SU-DHL-6 (cell line): ENCODE data around the gene ITGA1.

Experiments used
- H2AFZ ChIP-seq: fragments of 200-600 bp; sonication (generic); 2 replicates; pipeline ENCODE4 v1.6.1; 2014; ENCODE audit warnings: low read depth, mild to moderate bottlenecking, moderate library complexity, mixed read lengths, antibody characterized with exemption, low read length; ENCODE audit not compliant: severe bottlenecking
- H3F3A ChIP-seq: fragments of 200-600 bp; shearing (Covaris generic); 2 replicates; pipeline ENCODE4 v1.6.0; 2016; ENCODE audit warnings: antibody characterized with exemption, mild to moderate bottlenecking; ENCODE audit not compliant: insufficient read depth
- H3K27ac ChIP-seq: fragments of 200-600 bp; sonication (generic); 2 replicates; pipeline ENCODE4 v1.5.1; 2016; ENCODE audit warnings: low read depth, mild to moderate bottlenecking, low read length, moderate library complexity, mixed read lengths
- H3K27me3 ChIP-seq: fragments of 200-600 bp; sonication (generic), shearing (Covaris generic); 2 replicates; pipeline ENCODE4 v1.6.0; 2014; ENCODE audit warnings: mild to moderate bottlenecking, low read length
- H3K36me3 ChIP-seq: fragments of 200-600 bp; sonication (generic); 2 replicates; pipeline ENCODE4 v1.6.1; 2014; ENCODE audit warnings: mild to moderate bottlenecking, low read length, mixed read lengths
- H3K4me2 ChIP-seq: fragments of 300-600, 200-600 bp; shearing (Covaris generic), sonication (generic); 2 replicates; pipeline ENCODE4 v1.6.0; 2014; ENCODE audit warnings: low read length, low read depth, mild to moderate bottlenecking; ENCODE audit not compliant: poor library complexity, severe bottlenecking
- H3K4me3 ChIP-seq: fragments of 200-600 bp; sonication (generic); 2 replicates; pipeline ENCODE4 v1.5.1; 2014; ENCODE audit warnings: antibody characterized with exemption, low read length, mild to moderate bottlenecking, mixed read lengths; ENCODE audit not compliant: insufficient read depth, poor library complexity, severe bottlenecking
- H3K79me2 ChIP-seq: fragments of 200-600 bp; sonication (generic); 2 replicates; pipeline ENCODE4 v1.6.1; 2014; ENCODE audit warnings: mild to moderate bottlenecking, low read length, moderate library complexity; ENCODE audit not compliant: insufficient read depth
- H3K9ac ChIP-seq: fragments of 200-600 bp; sonication (generic); 2 replicates; pipeline ENCODE4 v1.7.0; 2014; ENCODE audit warnings: mild to moderate bottlenecking, low read length
- H3K9me2 ChIP-seq: fragments of 200-600 bp; sonication (generic); replicated peaks from 2 replicates; pipeline ENCODE4 v1.6.1; 2014; ENCODE audit warnings: low read length; ENCODE audit not compliant: insufficient read depth
- H3K9me3 ChIP-seq: fragments of 200-600 bp; sonication (generic); 2 replicates; pipeline ENCODE4 v1.6.1; 2014; ENCODE audit warnings: low read length, mixed read lengths; ENCODE audit not compliant: insufficient read depth
- H4K20me1 ChIP-seq: fragments of 200-600 bp; sonication (generic); 2 replicates; pipeline ENCODE4 v1.6.1; 2014; ENCODE audit warnings: low read depth, mild to moderate bottlenecking, antibody characterized with exemption, low read length, moderate library complexity, mixed read lengths
- EZH2phosphoT487 ChIP-seq: fragments of 200-600 bp; sonication (generic), shearing (Covaris generic); conservative IDR thresholded peaks from 2 replicates; pipeline ENCODE4 v1.6.1; 2018; ENCODE audit warnings: mild to moderate bottlenecking, antibody characterized with exemption, low read length, moderate library complexity, mixed read lengths
- TF ChIP-seq, protein P1 (sequence below): fragments of 200-600 bp; sonication (generic); IDR thresholded peaks from one replicate; pipeline ENCODE4 v1.5.1; 2017; ENCODE audit warnings: antibody characterized with exemption, mild to moderate bottlenecking, low read length, moderate library complexity; ENCODE audit not compliant: insufficient read depth, poor library complexity, severe bottlenecking

Gene ITGA1

DNA sequence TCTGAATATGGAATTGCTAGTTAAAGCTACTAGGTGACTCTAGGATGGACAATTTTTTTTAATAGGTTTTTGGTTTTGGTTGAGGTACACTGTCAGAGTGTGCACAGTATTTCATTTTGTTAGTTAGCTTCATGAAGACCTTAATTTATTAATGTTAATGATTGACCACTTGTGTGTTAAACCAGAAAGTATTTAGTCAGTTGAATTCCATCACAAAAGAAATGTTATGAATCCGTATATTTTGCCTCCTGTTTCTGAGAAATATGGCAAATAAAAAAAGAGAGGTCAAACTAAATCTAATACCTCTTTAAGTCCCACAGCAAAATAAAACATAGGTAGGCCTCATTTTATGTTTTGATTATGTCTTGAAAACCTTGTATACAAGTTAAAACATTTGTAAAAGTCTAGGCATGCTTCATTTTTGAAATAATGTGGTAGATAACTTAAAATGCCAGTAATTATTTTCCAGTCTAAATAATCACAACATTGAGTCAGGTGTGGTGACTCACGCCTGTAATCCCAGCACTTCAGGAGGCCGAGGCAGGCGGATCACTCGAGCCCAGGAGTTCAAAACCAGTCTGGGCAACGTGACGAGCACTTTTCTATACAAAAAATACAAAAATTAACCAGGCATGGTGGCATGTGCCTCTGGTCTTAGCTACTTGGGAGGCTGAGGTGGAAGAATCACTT is 50.8 kb downstream of the ITGA1 start:
- H3K27ac ChIP-seq = no peak overlapping the region
- H3K4me3 ChIP-seq = no peak overlapping the region
- H3F3A ChIP-seq = no peaks in the 10 kb centered on the region
- TF ChIP-seq EZH2phosphoT487 = no peak
- TF ChIP-seq, protein P1, sequence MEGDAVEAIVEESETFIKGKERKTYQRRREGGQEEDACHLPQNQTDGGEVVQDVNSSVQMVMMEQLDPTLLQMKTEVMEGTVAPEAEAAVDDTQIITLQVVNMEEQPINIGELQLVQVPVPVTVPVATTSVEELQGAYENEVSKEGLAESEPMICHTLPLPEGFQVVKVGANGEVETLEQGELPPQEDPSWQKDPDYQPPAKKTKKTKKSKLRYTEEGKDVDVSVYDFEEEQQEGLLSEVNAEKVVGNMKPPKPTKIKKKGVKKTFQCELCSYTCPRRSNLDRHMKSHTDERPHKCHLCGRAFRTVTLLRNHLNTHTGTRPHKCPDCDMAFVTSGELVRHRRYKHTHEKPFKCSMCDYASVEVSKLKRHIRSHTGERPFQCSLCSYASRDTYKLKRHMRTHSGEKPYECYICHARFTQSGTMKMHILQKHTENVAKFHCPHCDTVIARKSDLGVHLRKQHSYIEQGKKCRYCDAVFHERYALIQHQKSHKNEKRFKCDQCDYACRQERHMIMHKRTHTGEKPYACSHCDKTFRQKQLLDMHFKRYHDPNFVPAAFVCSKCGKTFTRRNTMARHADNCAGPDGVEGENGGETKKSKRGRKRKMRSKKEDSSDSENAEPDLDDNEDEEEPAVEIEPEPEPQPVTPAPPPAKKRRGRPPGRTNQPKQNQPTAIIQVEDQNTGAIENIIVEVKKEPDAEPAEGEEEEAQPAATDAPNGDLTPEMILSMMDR = no peak
- H4K20me1 ChIP-seq = no peaks in the 10 kb centered on the region
- H3K79me2 ChIP-seq = no peaks in the 10 kb centered on the region
- no peak overlapping the region for H3K9ac ChIP-seq
- H2AFZ ChIP-seq = no peak overlapping the region
- H3K27me3 ChIP-seq = no peaks in the 10 kb centered on the region
- H3K9me2 ChIP-seq = no peaks in the 10 kb centered on the region
- no peaks in the 10 kb centered on the region for H3K36me3 ChIP-seq
- H3K4me2 ChIP-seq = no peak overlapping the region
- H3K9me3 ChIP-seq = no peaks in the 10 kb centered on the region

DNA sequence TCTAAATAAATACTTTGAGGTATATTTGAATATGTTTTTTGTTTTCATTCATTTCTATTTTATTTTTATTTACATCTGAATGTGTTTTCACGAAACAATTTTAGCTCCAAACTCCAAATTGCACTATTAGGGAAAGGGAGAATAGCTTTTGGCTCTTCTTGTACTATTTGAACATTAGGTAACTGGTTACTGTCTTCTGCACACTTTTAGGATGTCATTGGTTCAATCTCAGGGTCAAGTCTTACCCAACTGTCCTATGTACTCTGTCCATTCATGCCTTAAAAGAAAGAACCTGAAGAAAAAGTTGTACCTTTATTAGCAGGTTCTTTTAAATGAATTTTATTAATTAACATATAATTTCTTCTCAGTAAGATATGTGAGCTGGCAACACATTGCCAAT is 51.6 kb downstream of the ITGA1 start:
- no peaks in the 10 kb centered on the region for H3K9me2 ChIP-seq
- no peaks in the 10 kb centered on the region for H3F3A ChIP-seq
- H3K4me3 ChIP-seq = no peak overlapping the region
- no peak overlapping the region for H3K27ac ChIP-seq
- H3K4me2 ChIP-seq = no peak overlapping the region
- H3K9ac ChIP-seq = no peak overlapping the region
- H4K20me1 ChIP-seq = no peaks in the 10 kb centered on the region
- no peaks in the 10 kb centered on the region for H3K79me2 ChIP-seq
- no peak overlapping the region for H2AFZ ChIP-seq
- no peaks in the 10 kb centered on the region for H3K9me3 ChIP-seq
- H3K36me3 ChIP-seq = no peaks in the 10 kb centered on the region
- H3K27me3 ChIP-seq = no peaks in the 10 kb centered on the region; the same call in 1 of the 2 replicates
- no peak for TF ChIP-seq EZH2phosphoT487
- TF ChIP-seq, protein P1 = no peak

DNA sequence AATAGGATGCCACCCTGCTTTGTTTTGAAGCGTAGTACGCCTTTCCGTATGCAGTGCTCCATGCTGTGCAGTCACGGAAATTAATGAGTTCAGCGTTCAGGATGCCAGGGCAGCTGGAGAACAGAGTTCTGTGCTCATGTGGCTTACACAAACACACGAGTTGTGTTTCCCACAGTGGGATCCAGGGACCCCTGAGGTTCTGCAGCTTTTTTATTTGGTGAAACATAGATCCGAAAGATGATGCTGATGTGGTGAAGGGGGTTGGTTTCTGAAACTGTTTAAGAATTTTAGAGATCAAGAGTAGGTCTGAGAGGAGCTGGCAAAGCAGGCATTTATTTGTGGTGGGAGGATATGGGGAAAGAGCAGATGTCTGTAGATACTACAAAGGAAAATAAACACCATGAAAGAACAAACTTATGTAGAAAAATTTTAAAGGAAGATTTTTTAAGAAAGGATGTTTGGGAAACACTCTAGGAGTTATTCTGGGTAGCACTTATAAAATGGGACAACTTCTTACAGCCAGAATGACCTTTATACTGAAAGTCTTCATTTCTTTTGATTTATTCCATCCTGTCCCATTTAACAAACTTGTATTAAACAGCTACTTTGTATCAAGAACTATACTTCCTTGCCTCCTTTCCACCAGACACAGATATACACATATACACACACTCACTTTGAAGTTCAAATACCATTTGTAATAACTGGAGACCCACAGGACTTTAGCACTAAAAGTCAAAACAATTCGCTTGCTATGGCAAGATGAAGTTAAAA is 52.7 kb downstream of the ITGA1 start:
- Histone ChIP-seq H3K4me3 (no peak overlapping the region), H3K36me3 (no peaks in the 10 kb centered on the region), H3K9ac (no peak overlapping the region), H3K4me2 (no peak overlapping the region), H2AFZ (no peak overlapping the region), H3K27ac (no peak overlapping the region), H3K27me3 (no peaks in the 10 kb centered on the region; the same call in 1 of the 2 replicates), H3K9me3 (no peaks in the 10 kb centered on the region), H3K9me2 (no peaks in the 10 kb centered on the region), H3F3A (no peaks in the 10 kb centered on the region), H4K20me1 (no peaks in the 10 kb centered on the region), H3K79me2 (no peaks in the 10 kb centered on the region)
- TF ChIP-seq, protein P1 = no peak
- no peak for TF ChIP-seq EZH2phosphoT487
